Measurements from ENCODE around the gene RCOR1.
"Not testable (repeated sequence)": the region's sequence is repeated elsewhere in the genome, so short reads cannot be mapped to it uniquely, and the experiment has no call there.

Gene RCOR1

GRCh38 chr14:102630881-102631280, 38.4 kb downstream of the RCOR1 start:
- DNase-seq, result no peak

- DNase-seq, result no peak
Observed at GRCh38 chr14:102633906-102634595, 41.6 kb downstream of the RCOR1 start.

- not testable (repeated sequence) for DNase-seq
Observed at GRCh38 chr14:102639611-102640010, 47.2 kb downstream of the RCOR1 start.

GRCh38 chr14:102644523-102644922, 52.1 kb downstream of the RCOR1 start:
- DNase-seq, result no peak

- DNase-seq, result no peak
Observed at GRCh38 chr14:102645746-102646440, 53.4 kb downstream of the RCOR1 start.

- DNase-seq, result no peak
Observed at GRCh38 chr14:102646615-102647014, 54.2 kb downstream of the RCOR1 start.

- no peak for DNase-seq
Observed at GRCh38 chr14:102652194-102652593, 59.7 kb downstream of the RCOR1 start.

GRCh38 chr14:102654298-102654697, 61.8 kb downstream of the RCOR1 start:
- DNase-seq, result no peak

- DNase-seq, result no peak
Observed at GRCh38 chr14:102655137-102655536, 62.7 kb downstream of the RCOR1 start.

GRCh38 chr14:102659797-102660196, 67.3 kb downstream of the RCOR1 start:
- no peak for DNase-seq

GRCh38 chr14:102661614-102662013, 69.2 kb downstream of the RCOR1 start:
- DNase-seq, result no peak

- no peak for DNase-seq
Observed at GRCh38 chr14:102662636-102663430, 70.4 kb downstream of the RCOR1 start.

- no peak for DNase-seq
Observed at GRCh38 chr14:102663440-102663839, 71.0 kb downstream of the RCOR1 start.

GRCh38 chr14:102665621-102666020, 73.2 kb downstream of the RCOR1 start:
- no peak for DNase-seq

GRCh38 chr14:102666635-102667034, 74.2 kb downstream of the RCOR1 start:
- no peak for DNase-seq

GRCh38 chr14:102667703-102668102, 75.3 kb downstream of the RCOR1 start:
- no peak for DNase-seq

GRCh38 chr14:102668291-102668873, 75.9 kb downstream of the RCOR1 start:
- no peak for DNase-seq

- DNase-seq, result no peak
Observed at GRCh38 chr14:102671410-102671809, 79.0 kb downstream of the RCOR1 start.

- DNase-seq, result no peak
Observed at GRCh38 chr14:102672410-102672960, 80.0 kb downstream of the RCOR1 start.

GRCh38 chr14:102675396-102675795, 82.9 kb downstream of the RCOR1 start:
- DNase-seq, result no peak

- DNase-seq, result no peak
Observed at GRCh38 chr14:102678394-102678793, 85.9 kb downstream of the RCOR1 start.

- no peak for DNase-seq
Observed at GRCh38 chr14:102683399-102684297, 91.2 kb downstream of the RCOR1 start.
